GM12875 (cell line): ENCODE measurements around the gene RHCG.
A peak's percentile ranks its signal among the peaks of the same experiment; 100 is the strongest.

Experiments
- H3K4me3 ChIP-seq: one replicate; pipeline ENCODE4 v1.5.1; 2011; ENCODE audit warnings: low read depth, low read length, control low read depth
- CTCF ChIP-seq: IDR thresholded peaks from 2 replicates; pipeline ENCODE4 v1.5.1; 2011; ENCODE audit warnings: low read depth, mild to moderate bottlenecking, control low read depth, inconsistent platforms, low read length, moderate library complexity, borderline replicate concordance; ENCODE audit not compliant: insufficient read depth

The RHCG gene

DNA sequence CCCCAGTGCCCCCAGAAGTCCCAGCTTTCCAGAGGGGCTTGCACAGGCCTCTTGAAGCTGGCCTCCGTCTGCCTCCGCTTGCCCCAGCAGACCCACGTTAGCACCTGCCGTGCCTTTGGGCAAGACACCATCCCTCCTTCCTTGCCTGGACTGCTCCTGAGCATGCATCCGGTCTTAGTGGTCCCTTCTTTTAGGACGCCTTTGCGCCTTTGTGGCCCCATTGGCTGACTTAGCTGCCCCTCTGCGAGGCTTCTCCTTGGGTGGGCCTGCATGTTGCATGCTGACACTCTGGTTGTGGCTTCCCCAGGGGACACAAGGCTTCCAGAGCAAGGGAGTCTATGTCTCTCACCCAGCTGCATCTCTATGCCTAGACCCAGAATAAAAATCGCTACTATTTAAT is 56.6 kb downstream of the RHCG start:
- H3K4me3 ChIP-seq: no peak overlapping the region
- TF ChIP-seq CTCF: no peak

DNA sequence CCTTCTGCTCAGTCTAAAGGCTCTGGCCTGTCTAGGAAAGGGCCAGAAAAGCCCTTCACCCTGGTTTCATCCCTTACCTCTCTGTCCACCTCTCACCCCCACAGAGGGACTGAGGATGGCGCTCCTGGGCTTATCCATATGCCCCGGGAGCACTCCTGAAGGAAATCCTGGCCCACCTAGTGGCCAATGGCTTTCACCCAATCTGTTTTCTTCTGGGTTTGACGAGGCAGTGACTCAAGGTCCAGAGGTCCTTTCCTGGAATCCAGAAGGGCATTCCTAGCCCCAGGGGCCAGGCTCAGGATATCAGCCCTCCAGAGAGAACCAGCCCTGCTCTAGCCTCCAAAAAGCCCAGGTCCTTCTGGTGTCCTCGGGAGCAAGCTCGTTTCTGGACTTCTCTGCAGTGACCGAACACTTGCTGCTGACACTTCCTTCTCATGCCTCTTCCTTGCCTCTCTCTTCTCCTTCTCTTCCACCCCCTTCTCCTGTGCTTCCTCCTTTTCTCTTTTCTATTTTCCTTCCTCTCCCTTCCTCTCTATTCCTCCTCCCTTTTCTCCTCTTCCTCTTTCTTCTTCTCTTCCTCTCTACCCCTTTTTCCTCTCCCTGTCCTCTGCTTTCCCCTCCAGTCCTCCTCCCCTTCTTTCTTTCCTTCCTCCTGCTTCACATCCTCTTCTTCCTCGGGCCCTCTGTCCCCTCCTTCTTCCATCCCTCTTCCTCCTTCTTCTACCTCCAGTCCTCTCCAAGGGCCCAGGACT is 59.6 kb downstream of the RHCG start:
- TF ChIP-seq CTCF: no peak

GRCh38 chr15:89435362-89435761 is 61.0 kb downstream of the RHCG start:
- TF ChIP-seq CTCF: no peak
- no peak overlapping the region for H3K4me3 ChIP-seq

More for the DNA sequence above, 59.6 kb downstream of the RHCG start:
- H3K4me3 ChIP-seq: no peak overlapping the region

GRCh38 chr15:89433686-89434085 is 62.7 kb downstream of the RHCG start:
- TF ChIP-seq CTCF: no peak
- no peak overlapping the region for H3K4me3 ChIP-seq

DNA sequence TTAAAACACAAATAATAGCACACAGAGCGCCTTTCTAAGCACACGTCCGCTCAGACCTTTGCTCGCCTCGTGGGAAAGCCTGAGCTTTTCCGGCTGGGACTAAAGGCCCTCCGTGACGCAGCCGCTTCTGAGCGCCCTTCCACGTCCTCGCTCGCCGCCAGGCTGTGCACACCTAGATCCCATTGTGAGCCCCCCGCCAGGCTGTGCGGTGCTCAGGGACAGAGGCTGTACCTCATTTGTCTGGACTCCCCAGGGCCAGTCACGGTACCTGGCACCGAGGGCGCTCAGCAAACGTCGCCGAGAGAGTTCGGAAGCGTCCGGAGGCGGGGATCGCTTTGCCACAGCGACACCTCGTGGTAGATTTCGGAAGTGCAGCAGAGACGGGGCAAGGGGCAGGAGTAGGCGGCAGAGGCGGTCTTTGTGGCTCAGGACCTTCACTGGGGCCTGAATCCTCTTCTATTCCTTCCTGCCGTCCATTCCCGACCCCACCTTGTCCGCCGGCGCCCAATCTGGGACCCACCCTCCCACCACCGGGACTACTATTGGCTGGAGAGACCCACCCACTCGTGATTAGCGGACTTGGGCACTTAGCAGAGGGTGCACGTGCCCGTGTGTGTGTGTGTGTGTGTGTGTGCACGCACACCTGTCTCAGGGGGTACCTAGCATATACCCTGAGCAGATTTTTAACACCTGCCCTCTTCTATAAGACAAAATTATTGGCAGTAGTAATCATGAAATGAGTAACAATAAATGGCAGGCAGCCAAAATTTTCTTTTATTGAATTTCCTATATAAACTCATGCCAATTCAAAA is 65.6 kb downstream of the RHCG start:
- peak; percentile 98 for TF ChIP-seq CTCF
- peak overlapping the region; percentile 22 for H3K4me3 ChIP-seq

DNA sequence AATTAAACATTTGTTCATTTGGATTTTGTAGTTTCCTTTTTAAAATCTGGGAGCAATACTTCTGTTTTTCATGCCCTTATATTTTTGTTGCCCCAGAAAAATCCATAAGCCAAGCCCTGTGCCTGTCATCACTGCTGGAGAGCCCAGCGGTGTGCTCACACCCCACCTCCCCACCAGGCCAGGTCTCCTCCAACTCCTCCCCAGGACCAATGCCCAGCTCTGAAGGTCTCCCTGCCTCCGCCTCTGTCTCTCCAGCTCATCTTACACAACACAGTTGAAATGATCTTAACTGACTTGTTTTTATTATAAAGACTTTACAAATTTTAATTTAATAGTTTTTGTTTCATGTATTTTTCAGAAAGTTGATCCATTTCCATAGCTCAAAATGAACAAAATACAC is 66.4 kb downstream of the RHCG start:
- no peak for TF ChIP-seq CTCF
- no peak overlapping the region for H3K4me3 ChIP-seq

DNA sequence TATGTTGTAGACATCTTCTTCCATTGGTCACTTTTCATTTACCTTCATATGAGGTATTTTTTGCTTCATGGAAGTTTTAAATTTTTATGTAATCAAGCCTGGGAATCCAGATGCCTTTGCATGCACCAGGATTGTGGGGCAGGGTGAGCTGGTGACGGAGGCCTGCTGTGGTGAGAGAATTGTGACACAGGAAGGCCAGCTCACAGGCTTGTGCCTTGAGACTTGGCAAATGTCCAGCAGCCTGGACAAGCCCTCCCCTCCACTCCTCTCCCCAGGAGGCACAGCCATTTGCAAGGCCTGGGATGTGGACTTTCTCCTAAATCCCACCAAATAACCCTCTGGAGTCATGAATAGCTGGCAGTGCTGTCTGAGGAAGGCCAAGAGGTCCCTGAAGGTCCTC is 67.4 kb downstream of the RHCG start:
- H3K4me3 ChIP-seq: no peak overlapping the region
- TF ChIP-seq CTCF: no peak
